ENCODE results near the gene CDC37L1. TPM values are rescaled to one million over a fixed set of nuclear protein-coding genes. Genes with fewer than 3 reads are reported as not detected.

The CDC37L1 gene
- total and polyA plus RNA-seq, 9 donors: 14.6 to 24.2 (median 20.7) TPM

DNA sequence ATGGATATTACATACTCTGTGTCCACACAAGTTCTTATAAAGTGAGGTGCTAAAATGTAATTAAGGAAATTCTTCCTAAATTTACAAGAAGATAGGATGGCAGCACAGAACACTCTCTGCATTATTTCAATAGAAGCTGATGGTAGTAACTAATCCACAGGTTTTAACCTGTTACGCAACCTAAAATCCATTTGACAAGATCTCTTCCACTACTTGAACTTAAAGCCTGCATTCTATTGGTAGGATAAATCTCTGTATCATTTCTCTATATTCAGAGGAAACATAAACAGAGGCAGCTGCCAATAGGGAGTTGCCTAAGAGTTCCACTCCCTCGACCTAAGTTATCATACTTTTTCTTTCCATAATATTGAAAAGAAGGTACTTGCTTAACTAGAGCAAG is 21.6 kb downstream of the CDC37L1 start:
- intact Hi-C loops (cut with DNase I): no loop called here

DNA sequence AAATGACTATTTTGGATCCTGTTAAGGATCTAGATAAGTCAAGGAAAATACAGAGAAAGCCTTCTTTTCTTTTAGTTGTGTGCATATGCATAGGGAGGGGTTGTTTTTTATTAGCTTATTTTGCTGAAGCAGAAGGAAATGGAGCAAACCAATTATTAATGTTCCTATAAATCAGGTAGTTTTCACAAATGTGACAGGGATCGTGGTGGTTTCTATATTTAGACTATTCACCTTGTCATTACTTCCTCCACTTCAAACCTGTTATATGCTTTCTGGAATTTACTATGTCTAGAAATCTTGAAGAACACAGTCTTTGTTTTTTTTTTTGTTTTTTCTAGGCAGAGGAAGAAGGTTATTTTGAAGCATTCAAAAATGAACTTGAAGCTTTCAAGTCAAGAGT is 22.2 kb downstream of the CDC37L1 start:
- intact Hi-C loops (cut with DNase I): no loop called here

More for the DNA sequence above, 21.6 kb downstream of the CDC37L1 start:
- TF ChIP-seq POLR2A (IDR thresholded peaks at IDR 0.05) (no peak), EP300 (IDR thresholded peaks at IDR 0.05) (no peak)
- TF ChIP-seq, protein P1, sequence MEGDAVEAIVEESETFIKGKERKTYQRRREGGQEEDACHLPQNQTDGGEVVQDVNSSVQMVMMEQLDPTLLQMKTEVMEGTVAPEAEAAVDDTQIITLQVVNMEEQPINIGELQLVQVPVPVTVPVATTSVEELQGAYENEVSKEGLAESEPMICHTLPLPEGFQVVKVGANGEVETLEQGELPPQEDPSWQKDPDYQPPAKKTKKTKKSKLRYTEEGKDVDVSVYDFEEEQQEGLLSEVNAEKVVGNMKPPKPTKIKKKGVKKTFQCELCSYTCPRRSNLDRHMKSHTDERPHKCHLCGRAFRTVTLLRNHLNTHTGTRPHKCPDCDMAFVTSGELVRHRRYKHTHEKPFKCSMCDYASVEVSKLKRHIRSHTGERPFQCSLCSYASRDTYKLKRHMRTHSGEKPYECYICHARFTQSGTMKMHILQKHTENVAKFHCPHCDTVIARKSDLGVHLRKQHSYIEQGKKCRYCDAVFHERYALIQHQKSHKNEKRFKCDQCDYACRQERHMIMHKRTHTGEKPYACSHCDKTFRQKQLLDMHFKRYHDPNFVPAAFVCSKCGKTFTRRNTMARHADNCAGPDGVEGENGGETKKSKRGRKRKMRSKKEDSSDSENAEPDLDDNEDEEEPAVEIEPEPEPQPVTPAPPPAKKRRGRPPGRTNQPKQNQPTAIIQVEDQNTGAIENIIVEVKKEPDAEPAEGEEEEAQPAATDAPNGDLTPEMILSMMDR (IDR thresholded peaks at IDR 0.05): no peak
- no peaks in the 10 kb centered on the region for H3K36me3 ChIP-seq
- peaks cover 2% of the 10 kb centered on the region for H3K4me1 ChIP-seq (ENCODE audit: insufficient read depth)
- H3K4me3 ChIP-seq: no peak overlapping the region
- no peaks in the 10 kb centered on the region for H3K9me3 ChIP-seq
- H3K27ac ChIP-seq: no peak overlapping the region
- DNase-seq: no peak
- 57 to 65% (median 58%) methylated on average over 2 of the region's 2 CpGs for WGBS, 3 donors
- no peaks in the 10 kb centered on the region for H3K27me3 ChIP-seq

DNA sequence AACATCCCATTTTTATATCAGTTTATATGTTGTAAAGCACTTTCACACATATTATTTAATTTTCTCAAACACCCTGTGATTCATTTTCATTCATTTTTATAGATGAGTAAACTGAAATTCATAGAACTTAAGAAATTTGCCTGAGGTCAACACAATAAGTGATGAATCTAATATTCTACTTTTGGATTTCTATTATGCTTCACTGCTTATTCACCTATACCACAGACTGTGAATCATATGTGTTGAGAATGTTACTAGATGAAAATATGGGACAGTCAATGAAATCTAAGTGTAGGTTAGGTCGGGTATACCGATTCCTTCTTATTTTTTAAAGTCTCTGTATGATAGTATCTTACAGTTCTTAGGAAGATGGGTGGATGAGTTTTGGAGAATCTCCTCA is 24.8 kb downstream of the CDC37L1 start:
- Histone ChIP-seq H3K4me1 (ENCODE audit: insufficient read depth) (peaks cover 2% of the 10 kb centered on the region), H3K27me3 (no peaks in the 10 kb centered on the region), H3K9me3 (no peaks in the 10 kb centered on the region), H3K36me3 (no peaks in the 10 kb centered on the region), H3K4me3 (no peak overlapping the region), H3K27ac (no peak overlapping the region)
- DNase-seq: no peak
- TF ChIP-seq POLR2A (IDR thresholded peaks at IDR 0.05) (no peak), EP300 (IDR thresholded peaks at IDR 0.05) (no peak)
- TF ChIP-seq, protein P1 (IDR thresholded peaks at IDR 0.05): no peak
- intact Hi-C loops (cut with DNase I): no loop called here
- 91 to 97% (median 95%) methylated on average over 2 of the region's 2 CpGs for WGBS, 3 donors

More for the DNA sequence above, 22.2 kb downstream of the CDC37L1 start:
- DNase-seq: no peak
- Histone ChIP-seq H3K4me3 (no peak overlapping the region), H3K4me1 (ENCODE audit: insufficient read depth) (peaks cover 2% of the 10 kb centered on the region), H3K36me3 (no peaks in the 10 kb centered on the region), H3K27ac (no peak overlapping the region), H3K27me3 (no peaks in the 10 kb centered on the region), H3K9me3 (no peaks in the 10 kb centered on the region)
- TF ChIP-seq POLR2A (IDR thresholded peaks at IDR 0.05): no peak
- TF ChIP-seq, protein P1 (IDR thresholded peaks at IDR 0.05): no peak
- no peak for TF ChIP-seq EP300 (IDR thresholded peaks at IDR 0.05)
- WGBS, 3 donors: 58 to 80% (median 64%) methylated on average over 1 of the region's 1 CpG

DNA sequence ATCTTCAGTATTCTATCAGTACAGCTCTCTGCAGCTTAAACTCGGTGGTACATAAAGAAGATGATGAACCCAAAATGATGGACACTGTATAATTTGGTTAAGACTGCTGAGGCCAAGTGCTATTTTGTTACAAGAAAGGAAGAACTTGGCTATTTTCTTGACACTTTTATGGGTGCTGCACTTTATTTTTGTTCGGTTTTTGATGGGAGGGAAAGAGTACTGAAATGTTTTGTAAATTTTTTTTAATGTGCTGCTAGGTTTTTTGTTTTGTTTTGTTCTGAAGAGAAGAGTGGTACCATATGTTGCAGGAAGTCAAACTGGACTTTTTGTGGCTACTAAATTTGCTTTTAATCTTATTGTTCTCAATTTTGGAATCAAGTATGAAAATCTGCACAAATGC is 26.7 kb downstream of the CDC37L1 start:
- no peak for DNase-seq
- Histone ChIP-seq H3K4me1 (ENCODE audit: insufficient read depth) (no peaks in the 10 kb centered on the region), H3K27me3 (no peaks in the 10 kb centered on the region), H3K9me3 (no peaks in the 10 kb centered on the region), H3K27ac (peak overlapping the region in 1 of 2 donors; percentile 37), H3K4me3 (no peak overlapping the region), H3K36me3 (no peaks in the 10 kb centered on the region)
- 10 to 14% (median 10%) methylated on average over 2 of the region's 2 CpGs for WGBS, 3 donors
- TF ChIP-seq POLR2A (IDR thresholded peaks at IDR 0.05) (no peak), EP300 (IDR thresholded peaks at IDR 0.05) (no peak)
- TF ChIP-seq, protein P1 (IDR thresholded peaks at IDR 0.05): no peak
- intact Hi-C loops (cut with DNase I): no loop called here
